HL-60 (cell line): ENCODE measurements around the gene STPG4.

ENCODE experiments used
- POLR2AphosphoS5 ChIP-seq: IDR thresholded peaks from 2 replicates; pipeline ENCODE4 v1.6.1; 2012; ENCODE audit warnings: low read depth
- TF ChIP-seq, protein P1 (sequence below): IDR thresholded peaks from one replicate; pipeline ENCODE4 v1.5.1; 2011; ENCODE audit warnings: low read length, control low read depth, inconsistent platforms; ENCODE audit not compliant: insufficient read depth

GRCh38 chr2:47073217-47073616, 81.9 kb downstream of the STPG4 start:
- TF ChIP-seq, protein P1, sequence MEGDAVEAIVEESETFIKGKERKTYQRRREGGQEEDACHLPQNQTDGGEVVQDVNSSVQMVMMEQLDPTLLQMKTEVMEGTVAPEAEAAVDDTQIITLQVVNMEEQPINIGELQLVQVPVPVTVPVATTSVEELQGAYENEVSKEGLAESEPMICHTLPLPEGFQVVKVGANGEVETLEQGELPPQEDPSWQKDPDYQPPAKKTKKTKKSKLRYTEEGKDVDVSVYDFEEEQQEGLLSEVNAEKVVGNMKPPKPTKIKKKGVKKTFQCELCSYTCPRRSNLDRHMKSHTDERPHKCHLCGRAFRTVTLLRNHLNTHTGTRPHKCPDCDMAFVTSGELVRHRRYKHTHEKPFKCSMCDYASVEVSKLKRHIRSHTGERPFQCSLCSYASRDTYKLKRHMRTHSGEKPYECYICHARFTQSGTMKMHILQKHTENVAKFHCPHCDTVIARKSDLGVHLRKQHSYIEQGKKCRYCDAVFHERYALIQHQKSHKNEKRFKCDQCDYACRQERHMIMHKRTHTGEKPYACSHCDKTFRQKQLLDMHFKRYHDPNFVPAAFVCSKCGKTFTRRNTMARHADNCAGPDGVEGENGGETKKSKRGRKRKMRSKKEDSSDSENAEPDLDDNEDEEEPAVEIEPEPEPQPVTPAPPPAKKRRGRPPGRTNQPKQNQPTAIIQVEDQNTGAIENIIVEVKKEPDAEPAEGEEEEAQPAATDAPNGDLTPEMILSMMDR: no peak
- no peak for TF ChIP-seq POLR2AphosphoS5
